ENCODE data around the gene ABCC8. TPM values are rescaled to one million over a fixed set of nuclear protein-coding genes. Genes with fewer than 3 reads are reported as not detected.

Gene ABCC8
- total RNA-seq, 1 donor from 2014 or later = not detected

DNA sequence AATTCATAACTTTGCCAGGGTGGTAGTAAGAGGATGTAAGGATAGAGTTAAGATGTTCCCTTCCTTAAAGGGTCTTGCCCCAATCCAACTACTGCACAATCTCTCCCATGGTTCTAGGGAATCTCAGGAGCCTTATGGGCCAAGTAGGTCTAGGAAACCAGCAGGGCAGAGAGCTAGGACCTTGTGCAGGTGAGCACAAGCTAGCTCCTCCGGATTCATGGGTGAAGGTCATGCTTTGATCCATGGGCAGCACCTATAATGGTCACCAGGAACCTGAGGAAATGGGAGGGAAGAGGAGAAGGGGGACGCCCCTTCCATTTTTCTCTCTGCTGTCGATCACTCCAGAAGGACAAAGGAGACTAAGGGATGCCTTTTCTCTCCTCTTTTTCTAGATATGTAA lies 105.0 kb downstream of the ABCC8 start:
- H3K4me3 Mint-ChIP-seq (ENCODE audit: unreplicated experiment) = no peak overlapping the region
- H3K9me3 Mint-ChIP-seq (ENCODE audit: low read depth) = peaks cover 60% of the 10 kb centered on the region
- peaks cover 70% of the 10 kb centered on the region for H3K36me3 Mint-ChIP-seq (ENCODE audit: low read depth)
- TF ChIP-seq, protein P1, sequence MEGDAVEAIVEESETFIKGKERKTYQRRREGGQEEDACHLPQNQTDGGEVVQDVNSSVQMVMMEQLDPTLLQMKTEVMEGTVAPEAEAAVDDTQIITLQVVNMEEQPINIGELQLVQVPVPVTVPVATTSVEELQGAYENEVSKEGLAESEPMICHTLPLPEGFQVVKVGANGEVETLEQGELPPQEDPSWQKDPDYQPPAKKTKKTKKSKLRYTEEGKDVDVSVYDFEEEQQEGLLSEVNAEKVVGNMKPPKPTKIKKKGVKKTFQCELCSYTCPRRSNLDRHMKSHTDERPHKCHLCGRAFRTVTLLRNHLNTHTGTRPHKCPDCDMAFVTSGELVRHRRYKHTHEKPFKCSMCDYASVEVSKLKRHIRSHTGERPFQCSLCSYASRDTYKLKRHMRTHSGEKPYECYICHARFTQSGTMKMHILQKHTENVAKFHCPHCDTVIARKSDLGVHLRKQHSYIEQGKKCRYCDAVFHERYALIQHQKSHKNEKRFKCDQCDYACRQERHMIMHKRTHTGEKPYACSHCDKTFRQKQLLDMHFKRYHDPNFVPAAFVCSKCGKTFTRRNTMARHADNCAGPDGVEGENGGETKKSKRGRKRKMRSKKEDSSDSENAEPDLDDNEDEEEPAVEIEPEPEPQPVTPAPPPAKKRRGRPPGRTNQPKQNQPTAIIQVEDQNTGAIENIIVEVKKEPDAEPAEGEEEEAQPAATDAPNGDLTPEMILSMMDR (IDR thresholded peaks at IDR 0.05) = no peak
- no peak overlapping the region for H3K27ac Mint-ChIP-seq (ENCODE audit: unreplicated experiment)
- no peaks in the 10 kb centered on the region for H3K27me3 Mint-ChIP-seq (ENCODE audit: low read depth)
- H3K4me1 Mint-ChIP-seq (ENCODE audit: low read depth) = no peaks in the 10 kb centered on the region
- no peak for DNase-seq (ENCODE audit: low spot score)

DNA sequence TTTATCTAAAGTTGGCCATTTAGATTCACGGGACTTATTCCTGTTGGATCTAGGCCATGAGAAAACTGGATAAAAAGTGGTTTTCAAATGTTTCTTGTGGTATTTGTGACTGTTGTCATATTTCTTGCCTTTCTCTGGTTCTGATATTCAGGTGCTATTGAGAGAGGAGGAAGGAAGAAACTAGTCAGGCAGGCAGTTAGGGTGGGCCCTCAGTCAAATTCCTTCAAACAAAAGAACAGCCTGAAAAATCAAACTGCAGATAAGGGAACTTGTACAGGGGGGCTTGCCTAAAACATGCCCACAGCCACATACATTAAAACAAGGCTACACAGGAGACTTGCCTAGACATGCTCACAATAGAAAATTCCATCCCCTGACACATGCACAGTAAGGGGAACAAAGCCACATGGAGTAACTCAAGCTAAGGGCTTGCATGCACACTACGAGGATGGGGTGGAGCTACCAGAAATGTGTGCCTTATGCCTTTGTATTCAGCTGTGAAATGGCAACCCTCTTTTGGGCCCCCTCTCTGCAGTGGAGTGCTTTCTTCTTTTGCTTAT lies 106.9 kb downstream of the ABCC8 start:
- Mint-ChIP-seq H3K36me3 (ENCODE audit: low read depth) (peaks cover 68% of the 10 kb centered on the region), H3K9me3 (ENCODE audit: low read depth) (peaks cover 56% of the 10 kb centered on the region)

DNA sequence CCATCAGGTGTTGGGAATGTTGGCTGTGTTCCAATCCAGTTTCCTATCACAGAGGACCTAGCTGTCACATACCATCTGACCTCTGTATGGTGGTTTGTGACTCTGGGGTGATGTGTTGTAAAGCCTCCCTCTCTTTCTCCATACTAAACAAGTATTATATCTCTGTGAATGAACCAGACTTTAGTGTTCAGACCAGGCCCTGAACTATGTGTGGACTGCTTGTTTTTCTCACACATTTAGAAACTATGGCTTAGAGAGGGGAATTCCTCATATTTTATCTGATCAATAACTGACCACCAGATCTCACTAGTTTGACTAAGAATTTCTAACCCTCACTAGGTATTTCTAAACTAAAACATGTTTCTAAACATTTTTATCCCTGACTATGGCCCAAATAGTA lies 107.6 kb downstream of the ABCC8 start:
- no peaks in the 10 kb centered on the region for H3K4me1 Mint-ChIP-seq (ENCODE audit: low read depth)
- no peaks in the 10 kb centered on the region for H3K27me3 Mint-ChIP-seq (ENCODE audit: low read depth)
- TF ChIP-seq, protein P1 (IDR thresholded peaks at IDR 0.05) = no peak
- no peak for DNase-seq (ENCODE audit: low spot score)
- no peak overlapping the region for H3K27ac Mint-ChIP-seq (ENCODE audit: unreplicated experiment)
- H3K36me3 Mint-ChIP-seq (ENCODE audit: low read depth) = peaks cover 66% of the 10 kb centered on the region
- H3K9me3 Mint-ChIP-seq (ENCODE audit: low read depth) = peaks cover 53% of the 10 kb centered on the region
- no peak overlapping the region for H3K4me3 Mint-ChIP-seq (ENCODE audit: unreplicated experiment)

More for the DNA sequence above, 106.9 kb downstream of the ABCC8 start:
- H3K27ac Mint-ChIP-seq (ENCODE audit: unreplicated experiment) = no peak overlapping the region
- H3K4me1 Mint-ChIP-seq (ENCODE audit: low read depth) = no peaks in the 10 kb centered on the region
- H3K27me3 Mint-ChIP-seq (ENCODE audit: low read depth) = no peaks in the 10 kb centered on the region
- H3K4me3 Mint-ChIP-seq (ENCODE audit: unreplicated experiment) = no peak overlapping the region
- TF ChIP-seq, protein P1 (IDR thresholded peaks at IDR 0.05) = no peak
- DNase-seq (ENCODE audit: low spot score) = no peak

DNA sequence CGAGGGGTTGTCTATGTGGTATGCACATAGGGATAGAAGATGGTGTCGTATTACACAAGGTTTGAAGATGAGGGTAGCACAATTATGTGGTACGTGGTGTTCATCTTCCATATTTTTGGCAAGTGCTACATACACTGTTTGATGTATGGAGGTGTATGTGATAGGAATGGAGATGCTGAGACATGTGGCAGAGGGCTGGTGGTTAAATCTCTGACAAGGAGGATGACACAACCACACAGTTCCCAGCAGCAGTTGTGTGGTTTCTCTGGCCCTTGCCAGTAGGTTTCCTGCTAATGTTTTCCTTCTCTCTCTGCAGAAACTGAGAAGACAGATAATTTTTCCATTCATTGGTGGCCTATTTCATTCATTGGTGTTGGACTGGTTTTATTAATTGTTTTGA lies 108.1 kb downstream of the ABCC8 start:
- H3K4me1 Mint-ChIP-seq (ENCODE audit: low read depth) = no peaks in the 10 kb centered on the region
- TF ChIP-seq, protein P1 (IDR thresholded peaks at IDR 0.05) = no peak
- H3K9me3 Mint-ChIP-seq (ENCODE audit: low read depth) = peaks cover 51% of the 10 kb centered on the region
- H3K36me3 Mint-ChIP-seq (ENCODE audit: low read depth) = peaks cover 65% of the 10 kb centered on the region
- no peak overlapping the region for H3K4me3 Mint-ChIP-seq (ENCODE audit: unreplicated experiment)
- no peaks in the 10 kb centered on the region for H3K27me3 Mint-ChIP-seq (ENCODE audit: low read depth)
- no peak for DNase-seq (ENCODE audit: low spot score)
- no peak overlapping the region for H3K27ac Mint-ChIP-seq (ENCODE audit: unreplicated experiment)

DNA sequence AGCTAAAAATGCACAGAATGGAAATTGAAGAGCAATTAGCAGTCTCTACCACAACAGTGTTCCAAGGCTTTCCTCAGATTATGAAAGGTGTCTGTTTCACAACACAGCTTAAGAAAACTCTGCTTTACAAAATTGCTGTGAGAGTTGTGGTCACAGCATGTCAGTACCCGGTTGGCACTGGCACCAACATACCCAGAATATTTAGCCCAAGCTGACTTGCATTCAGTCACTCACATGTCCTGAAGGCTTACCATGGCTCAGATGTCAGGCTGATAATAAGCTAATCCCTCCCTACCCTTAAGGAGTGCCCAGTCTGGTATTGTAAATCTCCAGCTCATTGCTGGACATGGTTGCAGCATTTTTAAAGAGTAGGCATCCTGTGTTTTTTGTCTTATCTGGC lies 110.2 kb downstream of the ABCC8 start:
- no peak for DNase-seq (ENCODE audit: low spot score)
- no peaks in the 10 kb centered on the region for H3K27me3 Mint-ChIP-seq (ENCODE audit: low read depth)
- H3K27ac Mint-ChIP-seq (ENCODE audit: unreplicated experiment) = no peak overlapping the region
- no peak overlapping the region for H3K4me3 Mint-ChIP-seq (ENCODE audit: unreplicated experiment)
- no peaks in the 10 kb centered on the region for H3K4me1 Mint-ChIP-seq (ENCODE audit: low read depth)
- TF ChIP-seq, protein P1 (IDR thresholded peaks at IDR 0.05) = no peak
- H3K36me3 Mint-ChIP-seq (ENCODE audit: low read depth) = peaks cover 46% of the 10 kb centered on the region
- peaks cover 33% of the 10 kb centered on the region for H3K9me3 Mint-ChIP-seq (ENCODE audit: low read depth)
